Loucy (cell line): ENCODE measurements around the gene GPA33.

Experiments used
- CTCF ChIP-seq: fragments of 200-600 bp; sonication (generic); conservative IDR thresholded peaks from 2 replicates; pipeline ENCODE4 v1.5.1; 2014; ENCODE audit warnings: mild to moderate bottlenecking, antibody characterized with exemption, low read length
- EZH2phosphoT487 ChIP-seq: fragments of 200-600 bp; IDR thresholded peaks from 2 replicates; pipeline ENCODE4 v1.6.1; 2018; ENCODE audit warnings: antibody characterized with exemption, mild to moderate bottlenecking, moderate library complexity, borderline replicate concordance

DNA sequence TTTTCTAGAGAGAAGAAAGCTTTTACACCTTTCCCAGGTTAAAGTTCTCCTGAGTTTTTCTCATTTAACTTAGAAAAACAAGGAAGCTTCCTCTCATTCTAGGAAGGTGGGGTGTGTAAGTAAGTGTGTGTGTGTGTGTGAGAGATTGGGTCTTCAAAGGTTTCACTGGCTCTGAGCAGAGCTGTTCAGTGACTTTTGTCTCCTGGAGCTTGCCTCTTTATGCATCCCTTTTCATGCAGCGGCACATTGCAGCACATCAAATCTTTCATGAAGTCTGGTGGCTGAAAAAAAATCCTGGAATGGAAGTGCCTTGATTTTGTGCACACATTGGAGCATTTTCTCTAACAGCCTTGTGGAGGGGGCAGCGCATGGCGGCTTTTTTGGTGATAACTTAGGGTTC is 3.4 kb downstream of the GPA33 start:
- TF ChIP-seq EZH2phosphoT487 (no peak), CTCF (no peak)
